GM12878 (cell line): ENCODE data around the gene KDM5B. TPM values are rescaled to one million over a fixed set of nuclear protein-coding genes. Genes with fewer than 3 reads are reported as not detected.

ENCODE experiments used
- ATAC-seq: fragments of 200-7000 bp; cut with Tn5 transposase; 3 replicates; pipeline ENCODE4 v1.9.1; 2020; ENCODE audit warnings: mild to moderate bottlenecking, moderate library complexity
- BruUV-seq: library from RNA; stranded (reverse); fragments of 400-500 nt; replicated peaks from 2 replicates; lab custom pipeline; 2021; lab: Mats Ljungman, UMichigan
- CTCF ChIA-PET: fragments of 300-600 bp; sonication (Branson Sonifier 250); formaldehyde crosslinking; extraction: SDS; loops from one replicate; lab custom pipeline; 2021; ENCODE audit warnings: inconsistent platforms; lab: Yijun Ruan, JAX
- POLR2A ChIA-PET: fragments of 350-600 bp; formaldehyde crosslinking; extraction: SDS; loops from one replicate; lab custom pipeline; 2021; ENCODE audit warnings: inconsistent platforms; lab: Charles Lee
- RAD21 ChIA-PET: fragments of 300-600 bp; sonication (Branson Sonifier 250); formaldehyde crosslinking; loops from one replicate; lab custom pipeline; 2023; ENCODE audit warnings: antibody characterized with exemption; ENCODE audit not compliant: unreplicated experiment; lab: Charles Lee
- SMC1A ChIA-PET: fragments of 300-600 bp; sonication (Branson Sonifier 250); formaldehyde crosslinking; loops from one replicate; lab custom pipeline; 2023; ENCODE audit not compliant: unreplicated experiment, uncharacterized antibody; lab: Charles Lee
- DNase-seq: peaks from one replicate; pipeline ENCODE4 v3.0.0-alpha.2; 2011; ENCODE audit warnings: low read depth, low spot score
- FAIRE-seq: peaks from 3 replicates; lab custom pipeline; 2011; peaks lifted over from hg19 to GRCh38; lab: Jason Lieb, UNC
- H2AFZ ChIP-seq: 2 replicates; pipeline ENCODE4 v1.6.0; 2011; ENCODE audit warnings: low read depth, low read length, control low read depth; ENCODE audit not compliant: control insufficient read depth
- H3K27ac ChIP-seq: 2 replicates; pipeline ENCODE4 v1.5.1; 2011; ENCODE audit warnings: control low read depth; ENCODE audit not compliant: control insufficient read depth, insufficient read depth
- H3K27me3 ChIP-seq, 2 experiments: replicated peaks in 1 of 2; 2 replicates each; pipeline versions ENCODE4 v1.6.0 to v1.6.1; 2011; ENCODE audit warnings: low read length in 1 of 2; ENCODE audit not compliant: control insufficient read depth in 2 of 2, insufficient read depth in 2 of 2
- H3K36me3 ChIP-seq, 2 experiments: 2 replicates each; pipeline ENCODE4 v1.5.1; 2011; ENCODE audit warnings: low read length in 1 of 2; ENCODE audit not compliant: control insufficient read depth in 2 of 2, insufficient read depth in 2 of 2
- H3K4me1 ChIP-seq: 2 replicates; pipeline ENCODE4 v1.6.1; 2011; ENCODE audit warnings: mild to moderate bottlenecking, low read length, moderate library complexity, mixed read lengths; ENCODE audit not compliant: control insufficient read depth, insufficient read depth
- H3K4me2 ChIP-seq: 2 replicates; pipeline ENCODE4 v1.6.0; 2011; ENCODE audit warnings: control low read depth; ENCODE audit not compliant: control insufficient read depth, insufficient read depth
- H3K4me3 ChIP-seq: fragments of 200-600 bp; sonication (generic); 2 replicates; pipeline ENCODE4 v1.5.1; 2016
- H3K79me2 ChIP-seq: 2 replicates; pipeline ENCODE4 v1.6.0; 2011; ENCODE audit warnings: low read length; ENCODE audit not compliant: control insufficient read depth, insufficient read depth
- H3K9ac ChIP-seq: 2 replicates; pipeline ENCODE4 v1.8.0; 2011; ENCODE audit warnings: low read length, control low read depth, mixed read lengths; ENCODE audit not compliant: control insufficient read depth, insufficient read depth
- H3K9me3 ChIP-seq: replicated peaks from 3 replicates; pipeline ENCODE4 v1.5.1; 2011; ENCODE audit warnings: mild to moderate bottlenecking, low read length; ENCODE audit not compliant: control insufficient read depth, insufficient read depth
- H4K20me1 ChIP-seq: 2 replicates; pipeline ENCODE4 v1.6.0; 2011; ENCODE audit not compliant: control insufficient read depth, insufficient read depth
- ATF2 ChIP-seq: IDR thresholded peaks from 2 replicates; pipeline ENCODE4 v1.6.1; 2012; ENCODE audit warnings: low read length, inconsistent platforms
- CEBPB ChIP-seq, 2 experiments: fragments of 150-350 bp in 1 of 2; IDR thresholded peaks; 2 replicates each; pipeline ENCODE4 v1.6.1; 2012 to 2014; ENCODE audit warnings: low read depth in 2 of 2, low read length in 2 of 2, borderline replicate concordance in 1 of 2, inconsistent platforms in 1 of 2
- ETV6 ChIP-seq, 2 experiments: fragments of 450-650 bp in 1 of 2; IDR thresholded peaks in 1 of 2; conservative IDR thresholded peaks in 1 of 2; 2 replicates each; pipeline ENCODE4 v1.6.1; 2014; ENCODE audit warnings: antibody characterized with exemption in 1 of 2, borderline replicate concordance in 1 of 2, low read depth in 1 of 2, mild to moderate bottlenecking in 1 of 2, moderate library complexity in 1 of 2
- PRDM15 ChIP-seq: fragments of 450-650 bp; formaldehyde crosslinking; IDR thresholded peaks from 2 replicates; pipeline ENCODE4 v1.4.0; 2020; ENCODE audit warnings: mild to moderate bottlenecking, moderate library complexity
- RUNX3 ChIP-seq: IDR thresholded peaks from 2 replicates; pipeline ENCODE4 v1.6.1; 2012; ENCODE audit warnings: low read length, inconsistent platforms
- ZNF217 ChIP-seq: fragments of 450-650 bp; IDR thresholded peaks from 2 replicates; pipeline ENCODE4 v1.6.1; 2017; ENCODE audit warnings: antibody characterized with exemption, mild to moderate bottlenecking
- WGBS: methylation state at CpG from one replicate; pipeline ENCODE4 v1.1.6; 2016; ENCODE audit warnings: low lambda C conversion rate; ENCODE audit not compliant: insufficient replicate concordance, insufficient coverage; ENCODE audit errors: missing lambda C conversion rate; 5-methylcytosine and 5-hydroxymethylcytosine counted together
- in situ Hi-C: fragments of 300-500 bp; cut with MboI; formaldehyde crosslinking; loops from 9 replicates; pipeline ENCODE4 v1.14.3; 2018; ENCODE audit warnings: mixed read lengths
- intact Hi-C: fragments of 100-400 bp; cut with micrococcal nuclease; formaldehyde crosslinking; loops from one replicate; pipeline ENCODE4 v1.14.2; 2022; ENCODE audit not compliant: unreplicated experiment
- polyA plus RNA-seq, 11 experiments: library from polyadenylated mRNA; depleted of rRNA in 4 of 11; unstranded in 6 of 11; stranded (reverse) in 5 of 11; fragments of >200 nt; fragmentation: Nextera tagmentation in 4 of 11; fragmentation: Illumina TruSeq in 1 of 11; extraction: Ambion mirVana in 4 of 11; extraction: Trizol in 1 of 11; gene quantifications; 1 replicate in 1 of 11; 2 replicates in 10 of 11; pipeline versions ENCODE4 v1.2.1 to v1.2.3, GENCODE V29; 2011 to 2016; ENCODE audit warnings: inconsistent platforms in 2 of 11, missing spikeins in 2 of 11, low read depth in 1 of 11
- total RNA-seq, 4 experiments: library from RNA; depleted of rRNA in 3 of 4; stranded (reverse); fragments of >200 nt in 3 of 4; fragmentation: Illumina TruSeq in 1 of 4; extraction: Trizol in 1 of 4; gene quantifications; 2 replicates each; pipeline versions ENCODE4 v1.2.1 to v1.2.3, GENCODE V29; 2013 to 2021

The KDM5B gene
- total and polyA plus RNA-seq, 10 of the 15 experiments (the other 5 are each of a cell fraction or from before 2014, with no cell fraction given) = 1.7 to 26.6 (median 8.1) TPM

DNA sequence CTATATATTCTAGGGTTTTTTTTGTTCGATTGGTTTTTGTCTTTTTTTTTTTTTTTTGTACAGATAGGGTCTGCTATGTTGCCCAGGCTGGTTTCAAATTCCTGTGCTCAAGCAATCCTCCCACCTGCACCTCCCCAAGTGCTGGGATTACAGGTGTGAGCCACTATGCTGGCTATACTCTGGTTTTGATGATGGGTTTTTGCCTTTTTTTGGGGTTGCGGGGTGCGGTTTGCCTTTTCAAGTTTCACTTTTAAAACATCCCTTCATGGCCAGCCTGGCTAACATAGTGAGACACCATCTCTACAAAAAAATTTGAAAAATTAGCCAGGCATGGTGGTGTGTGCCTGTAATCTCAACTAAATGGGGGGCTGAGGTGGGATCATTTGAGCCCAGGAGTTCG, 10.0 kb downstream of the KDM5B start:
- H3K9ac ChIP-seq = no peak overlapping the region
- RAD21 ChIA-PET = no interaction called here
- peak overlapping the region; percentile 33; the same call in 1 of the 2 replicates for H3K4me2 ChIP-seq
- H4K20me1 ChIP-seq = peaks cover 4% of the 10 kb centered on the region; the same call in 1 of the 2 replicates
- SMC1A ChIA-PET = no interaction called here
- H3K4me3 ChIP-seq = no peak overlapping the region
- no peaks in the 10 kb centered on the region; the same call in 2 of the 3 replicates for H3K9me3 ChIP-seq
- POLR2A ChIA-PET = no interaction called here
- no TSS peak for BruUV-seq
- in situ Hi-C loops = no loop called here
- intact Hi-C loops = no loop called here
- peaks cover 6% of the 10 kb centered on the region for H3K79me2 ChIP-seq
- ATAC-seq (peak; percentile 12), DNase-seq (no peak), FAIRE-seq (no peak)
- no peaks in the 10 kb centered on the region for H3K36me3 ChIP-seq
- no peak for TF ChIP-seq CEBPB (IDR thresholded peaks at IDR 0.05; ENCODE audit: borderline replicate concordance in 1 of 2, low read depth in 2 of 2, low read length in 2 of 2)
- TF ChIP-seq ATF2 = 0 out of 2 replicates have a peak, but pooled peaks have one; percentile 20
- TF ChIP-seq RUNX3 = peak; percentile 81
- H3K27me3 ChIP-seq = no peaks in the 10 kb centered on the region
- no peak overlapping the region for H2AFZ ChIP-seq
- H3K4me1 ChIP-seq = 0 out of 2 replicates have a peak, but pooled peaks cover 7% of the 10 kb centered on the region
- no peak overlapping the region for H3K27ac ChIP-seq
- 45% methylated on average over 4 of the region's 4 CpGs for WGBS
- CTCF ChIA-PET = interaction anchor here (1.0 to 1.3 kb wide), 4 partner anchors 12 to 470 kb away, joined by 3 to 4 read pairs (median 3); partner anchors contain the start of gene PCAT6

DNA sequence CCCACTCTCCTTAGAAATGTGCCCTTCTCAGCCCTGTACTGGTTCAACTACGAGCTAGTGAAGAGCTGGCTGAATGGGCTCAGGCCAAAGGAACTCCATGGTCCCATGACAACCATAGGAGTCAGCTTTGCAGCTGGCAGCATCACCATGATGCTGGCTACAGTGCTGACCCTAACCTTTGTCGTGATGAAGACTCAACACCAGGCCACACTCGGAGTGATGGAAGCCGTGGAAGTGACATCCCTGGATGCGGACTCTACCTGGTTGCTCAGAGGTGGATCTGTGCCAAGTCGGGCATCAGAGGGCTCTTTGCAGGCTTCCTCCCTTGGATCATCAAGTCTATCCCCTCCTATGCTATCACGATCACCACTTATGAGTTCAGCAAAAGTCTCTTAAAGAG, 11.6 kb downstream of the KDM5B start:
- ChIA-PET SMC1A (interaction anchor here (1.1 to 1.2 kb wide), 3 partner anchors 9 to 35 kb away, joined by 3 to 7 read pairs (median 3); no protein-coding TSS in a partner anchor), POLR2A (interaction anchor here (1.3 kb wide), 1 partner anchor 9 kb away, joined by 3 read pairs; no protein-coding TSS in a partner anchor), RAD21 (no interaction called here), CTCF (interaction anchor here (0.5 to 1.0 kb wide), 2 partner anchors 15 to 1769 kb away, joined by 3 read pairs; no protein-coding TSS in a partner anchor)
- 24% methylated on average over 7 of the region's 7 CpGs for WGBS
- Histone ChIP-seq H4K20me1 (peaks cover 4% of the 10 kb centered on the region; the same call in 1 of the 2 replicates), H3K36me3 (no peaks in the 10 kb centered on the region), H3K27me3 (no peaks in the 10 kb centered on the region), H3K4me3 (no peak overlapping the region), H3K27ac (no peak overlapping the region), H3K9me3 (no peaks in the 10 kb centered on the region; the same call in 2 of the 3 replicates), H2AFZ (no peak overlapping the region), H3K4me1 (0 out of 2 replicates have a peak, but pooled peaks cover 7% of the 10 kb centered on the region), H3K79me2 (peaks cover 3% of the 10 kb centered on the region), H3K9ac (no peak overlapping the region), H3K4me2 (no peak overlapping the region)
- in situ Hi-C loops = no loop called here
- BruUV-seq = no TSS peak
- intact Hi-C loops = no loop called here
- no peak for ATAC-seq
- DNase-seq = no peak
- no peak for FAIRE-seq
- TF ChIP-seq ETV6 (conservative IDR thresholded peaks at IDR 0.05 in 1 of 2, IDR thresholded peaks at IDR 0.05 in 1 of 2; ENCODE audit: borderline replicate concordance in 1 of 2, low read depth in 1 of 2) (no peak), ZNF217 (no peak), PRDM15 (no peak)
